Measurements from ENCODE around the gene HDAC4. TPM values are rescaled to one million over a fixed set of nuclear protein-coding genes. Genes with fewer than 3 reads are reported as not detected.
A peak's percentile ranks its signal among the peaks of the same experiment; 100 is the strongest.

The HDAC4 gene
- total and polyA plus RNA-seq, 9 donors = 7.0 to 74.0 (median 46.3) TPM

- Histone ChIP-seq H3K27ac (no peak overlapping the region), H3K36me3 (no peaks in the 10 kb centered on the region), H3K4me3 (no peak overlapping the region), H3K9me3 (no peaks in the 10 kb centered on the region), H3K4me1 (ENCODE audit: insufficient read depth) (no peaks in the 10 kb centered on the region), H3K27me3 (no peaks in the 10 kb centered on the region)
- DNase-seq = peak in 2 of 5 donors; percentile 9 to 18
- 84 to 90% (median 89%) methylated on average over 12 of the region's 12 CpGs for WGBS, 3 donors
- intact Hi-C loops (cut with DNase I) = no loop called here
- no peak for TF ChIP-seq EP300 (IDR thresholded peaks at IDR 0.05)
- TF ChIP-seq POLR2A (IDR thresholded peaks at IDR 0.05) = no peak
- TF ChIP-seq CTCF (IDR thresholded peaks at IDR 0.05) = no peak
Observed at GRCh38 chr2:239146741-239147181, 254.1 kb downstream of the HDAC4 start.

DNA sequence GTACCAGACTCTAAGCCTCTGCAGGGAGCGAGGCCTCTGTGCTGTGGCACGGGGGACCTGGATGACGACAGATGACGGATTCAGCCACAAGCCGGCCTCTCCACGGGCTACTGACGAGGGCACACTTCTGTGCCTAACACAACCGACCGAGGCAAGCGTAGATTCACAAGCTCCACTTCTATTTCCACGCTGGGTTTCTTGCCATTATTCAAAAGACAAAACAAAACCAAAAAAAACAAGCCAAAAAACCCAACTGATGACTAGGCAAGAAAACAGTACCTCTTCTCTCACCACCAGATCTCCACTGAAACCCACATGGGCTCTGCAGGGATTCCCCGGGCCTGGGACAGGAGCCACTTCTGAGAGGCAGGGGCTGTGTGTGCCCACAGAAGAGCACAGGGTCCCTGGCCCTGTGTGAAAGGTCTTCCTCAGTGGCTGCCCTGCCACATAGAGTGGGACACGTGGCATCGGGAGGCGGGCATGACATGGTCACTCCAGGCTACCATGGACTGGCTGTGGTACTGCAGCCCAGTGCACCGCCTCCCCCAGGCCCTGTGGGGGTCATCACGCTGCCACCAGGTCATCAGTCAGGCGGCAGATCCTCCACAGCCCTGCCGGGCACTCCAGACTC, 254.7 kb downstream of the HDAC4 start:
- no peak overlapping the region for H3K4me3 ChIP-seq
- 85 to 88% (median 87%) methylated on average over 19 of the region's 19 CpGs for WGBS, 3 donors
- no peaks in the 10 kb centered on the region for H3K36me3 ChIP-seq
- no peaks in the 10 kb centered on the region for H3K4me1 ChIP-seq (ENCODE audit: insufficient read depth)
- no peak for TF ChIP-seq POLR2A (IDR thresholded peaks at IDR 0.05)
- no peak for TF ChIP-seq EP300 (IDR thresholded peaks at IDR 0.05)
- TF ChIP-seq CTCF (IDR thresholded peaks at IDR 0.05) = no peak
- no peaks in the 10 kb centered on the region for H3K27me3 ChIP-seq
- intact Hi-C loops (cut with DNase I) = no loop called here
- peak in 1 of 5 donors; percentile 12 for DNase-seq
- no peak overlapping the region for H3K27ac ChIP-seq
- H3K9me3 ChIP-seq = no peaks in the 10 kb centered on the region

DNA sequence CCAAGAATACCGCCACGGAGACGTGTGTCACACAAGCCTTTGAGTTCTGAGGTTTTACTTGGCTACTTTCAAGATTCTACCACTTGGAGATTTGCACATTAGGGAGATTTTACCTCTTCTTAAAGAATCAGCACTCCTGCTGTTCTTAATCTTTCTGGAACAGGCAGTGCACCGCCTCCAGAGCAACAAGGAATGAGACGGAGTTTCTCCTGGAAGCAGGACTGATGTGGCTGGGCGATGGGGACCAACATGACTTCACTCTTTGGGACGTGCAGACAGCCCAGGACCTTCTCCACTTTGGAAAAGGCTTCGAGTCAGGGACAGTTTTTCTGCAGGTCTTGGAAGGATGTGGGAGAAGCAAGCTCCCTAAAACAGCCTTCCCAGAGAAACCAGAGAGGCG, 255.2 kb downstream of the HDAC4 start:
- Histone ChIP-seq H3K4me1 (ENCODE audit: insufficient read depth) (no peaks in the 10 kb centered on the region), H3K27ac (no peak overlapping the region), H3K4me3 (no peak overlapping the region), H3K36me3 (no peaks in the 10 kb centered on the region), H3K27me3 (no peaks in the 10 kb centered on the region), H3K9me3 (no peaks in the 10 kb centered on the region)
- TF ChIP-seq CTCF (IDR thresholded peaks at IDR 0.05) = no peak
- no peak for TF ChIP-seq POLR2A (IDR thresholded peaks at IDR 0.05)
- 93 to 96% (median 96%) methylated on average over 9 of the region's 9 CpGs for WGBS, 3 donors
- no peak for DNase-seq
- intact Hi-C loops (cut with DNase I) = no loop called here

GRCh38 chr2:239145106-239145505, 255.7 kb downstream of the HDAC4 start:
- WGBS, 3 donors = 93 to 94% (median 94%) methylated on average over 15 of the region's 15 CpGs
- Histone ChIP-seq H3K27me3 (no peaks in the 10 kb centered on the region), H3K27ac (no peak overlapping the region), H3K9me3 (no peaks in the 10 kb centered on the region), H3K36me3 (no peaks in the 10 kb centered on the region), H3K4me1 (ENCODE audit: insufficient read depth) (no peaks in the 10 kb centered on the region), H3K4me3 (no peak overlapping the region)
- no peak for TF ChIP-seq POLR2A (IDR thresholded peaks at IDR 0.05)
- TF ChIP-seq CTCF (IDR thresholded peaks at IDR 0.05) = no peak
- no peak for TF ChIP-seq EP300 (IDR thresholded peaks at IDR 0.05)
- peak in 1 of 5 donors; percentile 14 for DNase-seq
- intact Hi-C loops (cut with DNase I) = no loop called here
